GM18505 (cell line): ENCODE measurements around the gene CYP11A1.

Experiments
- ATAC-seq: cut with Tn5 transposase; IDR thresholded peaks from one replicate; pipeline ENCODE4 v1.9.1; 2021; ENCODE audit not compliant: unreplicated experiment
- POLR2A ChIP-seq: IDR thresholded peaks from 4 replicates; pipeline ENCODE4 v1.6.1; 2011; ENCODE audit warnings: borderline replicate concordance; ENCODE audit not compliant: insufficient read depth, insufficient read length; ENCODE audit errors: extremely low read depth

The CYP11A1 gene

DNA sequence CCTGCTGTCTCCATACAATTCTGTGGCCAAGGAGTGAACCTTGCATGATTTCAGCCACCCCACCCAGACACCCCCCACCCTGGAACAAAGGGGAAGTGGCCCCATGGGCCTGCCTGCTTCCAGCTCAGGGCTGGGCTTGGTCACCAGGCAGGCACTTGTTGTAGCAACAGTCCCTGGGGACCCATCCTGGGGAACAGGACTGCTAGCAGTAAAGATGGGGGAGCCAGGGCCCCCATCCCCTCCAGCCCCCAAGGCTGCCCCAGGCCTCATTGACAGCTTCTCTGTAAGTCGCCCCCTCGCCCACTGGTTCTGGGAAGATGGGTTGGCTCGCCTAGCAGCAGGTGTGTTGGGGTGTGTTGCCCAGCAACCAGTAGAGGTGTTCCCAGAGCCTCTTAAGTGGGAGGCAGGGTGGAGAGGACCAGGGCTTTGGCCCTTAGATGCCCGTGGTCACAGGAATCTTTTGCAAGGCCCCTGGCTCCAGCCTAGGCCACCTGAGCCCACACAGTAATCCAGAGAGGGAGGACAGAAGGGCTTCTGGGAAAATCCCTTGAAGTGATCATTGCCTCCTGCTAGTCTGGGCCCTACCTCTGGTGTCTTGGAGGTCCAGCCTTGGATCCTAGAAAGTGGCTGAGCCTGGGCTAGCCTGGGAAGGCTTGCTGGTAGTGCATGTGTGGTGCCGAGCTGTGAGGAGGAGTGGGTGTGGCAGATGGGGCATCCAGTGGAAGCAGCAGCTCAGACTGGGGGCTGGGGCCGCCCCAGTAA lies 48.9 kb downstream of the CYP11A1 start:
- no peak for ATAC-seq

DNA sequence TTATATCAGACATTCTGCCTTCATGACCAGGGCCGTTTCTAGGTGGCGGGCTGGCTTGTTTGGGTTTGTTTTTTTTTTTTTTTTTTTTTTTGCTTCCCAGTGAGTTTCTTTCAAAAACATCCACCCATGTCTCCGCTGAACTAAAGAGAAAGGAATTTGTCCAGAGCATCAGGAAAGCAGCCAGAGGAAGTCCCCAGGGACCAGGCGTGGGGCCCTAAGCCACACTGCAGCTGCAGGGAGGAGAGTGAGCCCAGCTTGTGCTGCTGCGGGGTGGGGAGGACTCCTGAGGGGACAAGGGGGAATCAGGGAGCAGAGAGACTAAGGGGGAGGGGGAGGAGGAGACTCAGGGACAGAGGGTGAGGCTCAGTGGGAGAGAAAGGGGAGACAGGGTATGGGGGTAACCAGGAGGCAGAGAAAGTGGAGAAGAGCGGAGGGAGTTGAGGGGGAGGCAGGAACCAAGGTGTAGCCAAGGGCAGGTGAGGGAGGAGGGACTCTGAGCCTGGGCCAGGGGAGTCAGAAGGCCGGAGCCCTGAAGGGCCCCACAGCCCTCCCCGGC lies 49.5 kb downstream of the CYP11A1 start:
- no peak for TF ChIP-seq POLR2A
- no peak for ATAC-seq

More for the DNA sequence above, 48.9 kb downstream of the CYP11A1 start:
- TF ChIP-seq POLR2A: no peak

DNA sequence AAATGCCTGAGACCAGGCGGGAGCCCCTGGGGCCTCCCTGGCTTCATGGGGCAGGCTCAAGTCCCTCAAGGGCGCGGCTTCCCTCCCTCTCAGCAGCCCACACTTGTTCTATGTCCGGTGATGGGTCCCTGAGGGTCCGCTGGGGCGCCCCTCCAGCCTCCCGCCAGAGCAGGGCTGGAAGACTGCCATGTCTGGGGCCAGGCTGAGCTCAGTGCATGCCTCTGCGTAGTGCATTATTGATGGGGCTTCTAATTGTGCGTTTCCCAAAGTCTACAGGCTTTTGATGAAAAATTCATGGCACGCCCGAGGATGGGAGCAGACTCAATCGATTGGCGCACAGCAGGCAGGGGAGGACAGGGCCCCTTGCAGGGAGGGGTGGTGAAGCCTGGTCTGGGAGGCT lies 51.3 kb downstream of the CYP11A1 start:
- ATAC-seq: no peak
- TF ChIP-seq POLR2A: no peak

DNA sequence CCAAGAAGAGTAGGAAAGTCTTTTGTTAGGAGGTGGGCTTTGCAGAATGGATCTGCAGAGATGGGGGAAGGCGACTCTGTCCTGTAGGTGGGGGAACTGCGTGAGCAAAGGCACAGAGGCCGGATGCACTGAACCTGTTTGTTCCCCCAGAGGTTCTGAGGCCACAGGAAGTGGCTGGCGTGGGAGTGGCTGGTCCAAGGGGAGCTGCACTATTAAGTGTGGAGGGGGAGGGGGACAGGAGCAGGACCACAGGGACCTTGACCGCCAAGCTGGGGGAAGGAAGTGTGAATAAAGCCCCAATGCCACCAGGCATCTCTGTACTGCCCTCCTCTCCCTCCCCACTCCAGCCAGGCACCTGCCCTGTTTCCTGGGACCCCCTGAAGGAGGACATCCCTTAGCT lies 51.8 kb downstream of the CYP11A1 start:
- no peak for ATAC-seq
- no peak for TF ChIP-seq POLR2A

DNA sequence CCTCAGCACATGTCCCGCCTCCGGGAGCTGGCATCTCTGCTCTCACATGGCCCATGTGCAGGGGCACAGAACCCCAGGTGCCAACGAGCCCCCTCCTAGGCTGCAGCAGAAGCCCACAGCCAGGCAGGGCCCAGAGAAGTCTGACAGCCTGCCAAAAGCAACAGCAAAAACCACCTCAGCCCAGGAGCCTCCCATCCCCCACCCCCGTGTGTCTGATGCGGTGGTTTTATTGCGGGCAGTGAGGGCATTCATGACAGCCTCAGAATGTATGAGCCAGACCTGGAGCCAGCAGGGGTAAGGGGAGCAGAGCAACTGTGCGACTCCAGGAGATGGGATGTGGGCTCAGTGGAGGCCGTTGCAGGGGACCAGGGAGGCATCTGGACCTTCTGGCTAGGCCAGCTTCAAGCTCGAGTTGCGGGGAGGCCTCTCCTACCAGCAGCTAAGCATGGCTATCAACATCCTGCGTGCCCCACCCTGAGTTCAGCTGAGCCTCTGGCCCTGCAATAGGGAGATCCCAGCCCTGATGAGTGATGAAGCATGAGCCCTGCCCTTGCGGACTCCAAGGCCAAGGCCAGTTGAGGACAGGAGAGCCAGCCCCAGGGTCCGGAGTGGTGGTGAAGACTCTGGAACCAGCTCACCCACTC lies 52.5 kb downstream of the CYP11A1 start:
- ATAC-seq: no peak
- no peak for TF ChIP-seq POLR2A

DNA sequence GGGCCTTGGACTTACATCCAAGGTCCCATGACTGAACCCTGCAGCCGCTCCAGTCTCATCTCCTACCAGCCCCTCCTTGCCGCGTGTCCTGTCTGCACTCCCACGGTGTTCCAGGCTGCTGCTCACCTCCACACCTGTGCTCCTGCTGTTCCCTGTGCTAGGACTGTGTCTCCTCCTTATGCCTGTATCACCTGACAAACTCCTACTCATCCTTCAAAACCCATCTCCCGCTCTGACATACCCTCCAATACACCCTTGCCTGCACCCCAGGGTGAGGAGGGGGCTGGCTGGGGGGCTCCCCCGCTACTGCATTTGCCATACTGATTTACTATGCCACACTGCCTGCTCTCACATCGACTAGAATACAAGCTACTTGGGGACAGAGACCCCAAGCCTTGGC lies 53.6 kb downstream of the CYP11A1 start:
- no peak for ATAC-seq
- TF ChIP-seq POLR2A: no peak

DNA sequence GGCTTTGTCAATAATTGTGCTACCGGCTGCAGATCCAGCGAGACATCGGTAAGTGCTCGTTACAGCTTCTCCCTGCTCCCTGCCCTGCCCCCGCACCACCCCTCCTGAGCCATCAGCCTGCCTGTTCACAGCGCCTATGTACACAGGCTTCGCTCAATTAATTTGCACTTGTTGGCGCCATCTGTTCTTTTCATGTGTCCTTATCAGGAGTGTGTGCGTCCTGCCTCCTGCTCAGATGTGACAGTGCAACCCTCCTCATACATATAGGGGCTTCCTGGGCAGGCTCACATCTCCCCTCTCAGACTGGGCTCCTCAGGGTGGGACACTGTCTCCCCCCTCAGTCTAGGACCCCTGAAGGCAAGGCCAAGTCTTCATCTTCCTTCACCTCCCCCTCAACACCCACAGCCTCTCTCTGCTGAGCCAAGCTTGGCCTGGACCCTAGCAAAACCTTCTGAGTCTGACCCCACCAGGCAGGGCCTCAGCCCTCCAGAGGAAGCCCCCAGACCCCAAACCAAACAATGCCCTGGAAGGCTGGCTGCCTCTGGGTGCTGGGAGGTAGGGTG lies 54.9 kb downstream of the CYP11A1 start:
- no peak for ATAC-seq
- no peak for TF ChIP-seq POLR2A

DNA sequence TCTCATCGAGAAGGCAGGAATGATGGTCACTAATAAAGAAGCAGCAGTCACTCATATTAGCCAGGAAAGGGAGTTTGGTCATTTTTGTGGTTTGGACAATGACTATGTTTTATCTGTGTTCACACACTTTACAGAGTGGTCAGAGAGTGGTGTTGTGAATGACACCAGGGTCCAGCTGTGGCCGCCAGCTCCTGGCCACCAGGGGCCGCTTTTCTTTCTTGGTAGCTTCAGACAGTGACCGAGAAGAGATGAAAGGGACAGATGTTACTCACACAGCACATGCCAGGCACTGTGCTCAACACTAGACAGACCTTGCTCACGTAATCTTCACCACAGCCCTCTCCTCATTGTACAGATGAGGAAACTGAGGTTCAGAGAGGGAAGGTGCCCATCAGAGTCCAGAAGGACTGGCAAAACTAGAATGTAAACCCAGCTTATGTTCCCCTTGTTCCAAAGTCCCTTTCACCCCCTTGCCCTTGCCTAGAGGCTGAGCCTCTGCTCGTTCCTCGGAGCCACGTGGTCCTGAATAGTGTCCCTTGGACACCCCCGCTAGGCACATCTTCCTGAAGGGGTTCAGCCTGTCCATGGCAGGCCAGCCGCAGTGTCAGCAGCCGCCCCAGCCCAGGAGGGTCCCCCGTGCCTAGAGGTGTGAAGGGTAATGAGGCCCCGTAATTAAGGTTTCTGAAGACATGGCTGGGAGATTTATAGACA lies 55.6 kb downstream of the CYP11A1 start:
- no peak for ATAC-seq
- no peak for TF ChIP-seq POLR2A

DNA sequence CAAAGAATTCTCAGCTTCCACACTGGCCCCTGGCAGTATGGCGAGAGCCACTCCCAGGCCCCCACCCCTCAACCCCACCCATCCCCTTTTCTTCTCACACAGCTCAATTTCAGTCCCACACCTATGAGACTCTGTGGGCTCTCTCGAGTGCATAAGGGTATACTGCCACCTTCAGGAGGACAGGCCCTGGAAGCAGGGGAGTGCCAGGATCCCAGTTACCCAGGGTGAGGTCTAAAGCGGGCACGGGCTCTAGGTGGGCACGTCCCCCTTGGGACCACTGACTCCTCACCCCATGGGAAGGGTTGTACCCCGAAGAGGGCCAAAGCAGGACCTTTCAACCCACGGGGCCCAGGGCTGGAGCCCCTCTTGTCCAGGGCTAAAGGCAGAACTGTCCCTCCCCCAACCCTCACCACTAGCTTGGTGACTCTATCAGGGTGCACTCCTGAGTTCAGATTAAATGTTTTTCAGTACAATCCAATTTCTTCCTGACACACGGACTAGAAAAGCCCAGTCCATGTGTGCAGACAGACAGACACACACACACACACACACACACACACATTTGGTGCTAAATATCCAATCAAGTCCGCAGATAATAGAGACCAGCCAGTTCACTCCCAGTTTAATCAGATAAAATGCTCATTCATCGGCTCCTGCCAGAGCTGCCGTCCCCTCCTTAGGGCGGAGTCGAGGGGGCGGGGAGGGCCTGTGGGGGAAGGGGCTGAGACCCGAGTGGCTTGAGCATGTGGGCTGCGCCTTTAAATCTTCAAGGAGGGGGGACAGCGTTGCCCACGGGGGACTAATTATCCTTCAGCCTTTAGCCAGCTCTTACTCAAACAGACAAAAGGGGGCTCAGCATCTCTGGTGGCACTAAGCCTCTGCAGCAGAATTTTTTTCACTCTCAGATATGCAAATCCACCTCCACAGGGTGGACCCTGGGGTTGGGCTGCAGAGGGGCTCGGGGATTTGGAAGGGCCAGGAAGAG lies 59.3 kb downstream of the CYP11A1 start:
- ATAC-seq: no peak
- no peak for TF ChIP-seq POLR2A

DNA sequence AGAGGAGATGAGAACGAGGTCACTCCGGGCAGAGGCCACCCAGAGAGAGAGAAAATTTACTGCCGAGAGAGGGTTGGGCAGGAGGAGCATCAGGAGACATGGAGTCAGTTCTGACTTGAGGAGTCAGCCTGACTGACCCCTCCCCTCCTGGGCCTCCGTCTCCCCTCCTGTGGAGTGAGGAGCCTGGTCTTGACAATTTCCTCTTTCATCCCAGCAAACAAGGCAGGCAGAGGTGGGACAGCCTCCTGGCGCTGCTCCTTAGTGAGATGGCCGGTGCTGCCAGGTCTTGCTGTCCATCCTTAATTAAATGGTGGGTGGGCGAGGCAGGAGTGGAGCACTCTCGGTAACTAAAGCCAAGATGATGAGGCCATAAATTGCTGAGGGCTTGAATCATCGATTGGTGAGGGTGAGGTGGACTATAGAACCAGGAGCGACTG lies 60.6 kb downstream of the CYP11A1 start:
- ATAC-seq: no peak
- no peak for TF ChIP-seq POLR2A

DNA sequence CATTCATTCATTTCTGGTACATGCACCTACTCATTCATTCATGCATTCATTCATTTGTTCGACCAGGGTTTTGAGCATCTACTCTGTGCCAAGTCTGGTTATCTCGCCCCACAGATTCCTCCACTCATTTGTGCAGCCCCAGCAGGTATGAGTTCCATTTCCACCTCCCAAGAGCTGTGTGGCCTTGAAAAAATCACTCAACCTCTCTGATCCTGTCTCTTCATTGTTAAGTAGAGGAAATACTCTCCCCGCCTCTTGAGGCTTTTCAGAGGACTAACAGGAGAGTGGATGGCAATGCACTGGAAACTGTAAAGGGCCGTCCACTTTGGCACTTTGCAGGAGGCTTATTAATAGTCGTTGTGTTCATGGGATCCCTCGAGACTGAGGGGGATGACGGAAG lies 61.8 kb downstream of the CYP11A1 start:
- ATAC-seq: no peak
- TF ChIP-seq POLR2A: no peak

DNA sequence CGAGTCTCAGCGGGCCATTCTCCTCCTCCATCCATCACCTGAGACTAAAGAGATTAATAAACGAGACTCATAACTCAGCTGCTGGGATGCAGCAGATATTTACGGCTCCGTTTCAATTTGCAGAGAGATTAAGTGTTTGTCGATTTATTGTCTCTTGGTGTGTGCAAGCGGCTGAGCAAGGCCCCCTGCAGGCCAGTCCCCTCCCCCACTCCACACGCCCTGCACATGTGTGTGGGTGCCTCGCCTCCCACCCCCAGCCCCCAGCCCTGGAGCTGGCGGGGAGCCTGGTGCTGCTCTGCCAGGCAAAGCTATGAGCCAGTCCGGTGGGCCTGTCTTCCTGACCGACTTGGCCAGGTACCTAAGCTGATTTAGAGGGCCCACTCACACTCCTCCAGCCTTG lies 63.0 kb downstream of the CYP11A1 start:
- ATAC-seq: no peak
- no peak for TF ChIP-seq POLR2A

DNA sequence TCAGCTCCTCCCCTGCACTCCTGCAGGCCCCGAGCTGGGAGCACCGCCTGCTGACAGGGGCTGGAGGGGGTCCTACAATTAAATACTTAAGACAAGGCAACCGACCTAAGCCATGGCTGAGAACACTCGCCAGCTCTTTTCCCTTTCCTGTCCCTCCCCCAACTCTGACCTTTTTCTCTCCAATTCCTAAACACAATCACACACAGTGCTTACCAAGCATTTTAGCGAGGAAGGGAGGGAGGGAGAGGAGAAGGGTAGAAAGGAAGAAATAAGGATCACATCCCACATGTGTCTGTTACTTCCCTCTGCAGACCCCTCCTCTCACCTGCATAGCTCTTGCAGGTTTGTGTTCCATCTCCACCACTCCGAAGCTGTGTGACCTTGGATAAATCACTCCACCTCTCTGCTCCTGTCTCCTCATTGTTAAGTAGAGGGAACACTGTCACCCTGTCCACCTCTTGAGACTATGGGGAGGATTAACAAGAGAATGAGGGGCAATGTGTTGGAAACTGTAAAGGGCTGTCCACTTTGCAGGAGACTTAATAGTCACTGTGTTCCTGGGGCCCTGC lies 63.6 kb downstream of the CYP11A1 start:
- no peak for ATAC-seq
- TF ChIP-seq POLR2A: no peak
